RWPE2 (cell line): ENCODE measurements around the gene METTL4.

Experiments
- ATAC-seq: fragments of 200-7000 bp; cut with Tn5 transposase; 3 replicates; pipeline ENCODE4 v1.9.1; 2021; ENCODE audit warnings: low read depth
- DNase-seq: peaks from one replicate; pipeline ENCODE4 v3.0.0-alpha.2; 2020; ENCODE audit warnings: low spot score
- H3K27ac ChIP-seq: fragments of 450-650 bp; 2 replicates; pipeline ENCODE4 v1.5.1; 2017; ENCODE audit warnings: mild to moderate bottlenecking; ENCODE audit not compliant: poor library complexity, severe bottlenecking
- H3K27me3 ChIP-seq: fragments of 250-450 bp; sonication (Bioruptor Pico); 2 replicates; pipeline ENCODE4 v1.5.1; 2021; ENCODE audit warnings: mild to moderate bottlenecking, moderate library complexity; ENCODE audit not compliant: insufficient read depth, poor library complexity, severe bottlenecking
- H3K36me3 ChIP-seq: fragments of 250-450 bp; sonication (Bioruptor Pico); 2 replicates; pipeline ENCODE4 v1.5.1; 2020; ENCODE audit warnings: low read depth, mild to moderate bottlenecking, moderate library complexity
- H3K4me1 ChIP-seq: fragments of 250-450 bp; sonication (Bioruptor Pico); 2 replicates; pipeline ENCODE4 v1.5.1; 2021; ENCODE audit warnings: mild to moderate bottlenecking, moderate library complexity; ENCODE audit not compliant: insufficient read depth, poor library complexity, severe bottlenecking
- H3K4me3 ChIP-seq: fragments of 250-450 bp; sonication (Bioruptor Pico); 2 replicates; pipeline ENCODE4 v1.5.1; 2021; ENCODE audit warnings: mild to moderate bottlenecking, moderate library complexity; ENCODE audit not compliant: severe bottlenecking
- H3K9me3 ChIP-seq: fragments of 250-450 bp; sonication (Bioruptor Pico); 2 replicates; pipeline ENCODE4 v1.5.1; 2021; ENCODE audit warnings: mild to moderate bottlenecking, moderate library complexity; ENCODE audit not compliant: severe bottlenecking
- CTCF ChIP-seq: fragments of 450-650 bp; IDR thresholded peaks from one replicate; pipeline ENCODE4 v1.5.1; 2017; ENCODE audit warnings: mild to moderate bottlenecking, moderate library complexity; ENCODE audit not compliant: poor library complexity, severe bottlenecking

METTL4 gene

GRCh38 chr18:2590303-2590702, 19.0 kb upstream of the METTL4 start:
- no peak overlapping the region for H3K4me3 ChIP-seq
- no peaks in the 10 kb centered on the region for H3K9me3 ChIP-seq
- H3K27ac ChIP-seq: peak overlapping the region; percentile 64
- ATAC-seq: no peak
- no peaks in the 10 kb centered on the region for H3K27me3 ChIP-seq
- peaks cover 86% of the 10 kb centered on the region for H3K36me3 ChIP-seq
- DNase-seq: no peak
- no peak for TF ChIP-seq CTCF
- H3K4me1 ChIP-seq: peaks cover 27% of the 10 kb centered on the region

GRCh38 chr18:2589345-2590068, 18.2 kb upstream of the METTL4 start:
- Histone ChIP-seq H3K27ac (peak overlapping the region; percentile 64), H3K4me1 (peaks cover 27% of the 10 kb centered on the region), H3K4me3 (no peak overlapping the region), H3K9me3 (no peaks in the 10 kb centered on the region), H3K36me3 (peaks cover 86% of the 10 kb centered on the region), H3K27me3 (no peaks in the 10 kb centered on the region)
- TF ChIP-seq CTCF: no peak
- ATAC-seq (peak; percentile 89), DNase-seq (no peak)

- ATAC-seq: no peak
- no peaks in the 10 kb centered on the region for H3K27me3 ChIP-seq
- no peak for TF ChIP-seq CTCF
- peaks cover 82% of the 10 kb centered on the region for H3K36me3 ChIP-seq
- H3K27ac ChIP-seq: peak overlapping the region; percentile 64
- no peaks in the 10 kb centered on the region for H3K9me3 ChIP-seq
- H3K4me3 ChIP-seq: no peak overlapping the region
- peaks cover 27% of the 10 kb centered on the region for H3K4me1 ChIP-seq
- no peak for DNase-seq
Measured at GRCh38 chr18:2588666-2589344, 17.5 kb upstream of the METTL4 start.

GRCh38 chr18:2587788-2588187, 16.5 kb upstream of the METTL4 start:
- Histone ChIP-seq H3K27me3 (no peaks in the 10 kb centered on the region), H3K27ac (no peak overlapping the region), H3K4me3 (no peak overlapping the region), H3K36me3 (peaks cover 77% of the 10 kb centered on the region), H3K9me3 (no peaks in the 10 kb centered on the region), H3K4me1 (peaks cover 23% of the 10 kb centered on the region)
- TF ChIP-seq CTCF: no peak
- ATAC-seq (no peak), DNase-seq (no peak)

GRCh38 chr18:2573408-2573807, 2.1 kb upstream of the METTL4 start:
- Histone ChIP-seq H3K4me1 (peaks cover 22% of the 10 kb centered on the region), H3K4me3 (peak overlapping the region; percentile 78), H3K27me3 (no peaks in the 10 kb centered on the region), H3K27ac (no peak overlapping the region), H3K9me3 (no peaks in the 10 kb centered on the region), H3K36me3 (peaks cover 59% of the 10 kb centered on the region)
- TF ChIP-seq CTCF: no peak
- DNase-seq (no peak), ATAC-seq (no peak)
